NCI-H1092 (cell line): ENCODE data around the gene FRMD1.
A peak's percentile ranks its signal among the peaks of the same experiment; 100 is the strongest.
"Not testable (repeated sequence)": the region's sequence is repeated elsewhere in the genome, so short reads cannot be mapped to it uniquely, and the experiment has no call there.

Experiments used
- DNase-seq: peaks from one replicate; lab custom pipeline; 2025; lab: John Stamatoyannopoulos, UW

FRMD1 gene

DNA sequence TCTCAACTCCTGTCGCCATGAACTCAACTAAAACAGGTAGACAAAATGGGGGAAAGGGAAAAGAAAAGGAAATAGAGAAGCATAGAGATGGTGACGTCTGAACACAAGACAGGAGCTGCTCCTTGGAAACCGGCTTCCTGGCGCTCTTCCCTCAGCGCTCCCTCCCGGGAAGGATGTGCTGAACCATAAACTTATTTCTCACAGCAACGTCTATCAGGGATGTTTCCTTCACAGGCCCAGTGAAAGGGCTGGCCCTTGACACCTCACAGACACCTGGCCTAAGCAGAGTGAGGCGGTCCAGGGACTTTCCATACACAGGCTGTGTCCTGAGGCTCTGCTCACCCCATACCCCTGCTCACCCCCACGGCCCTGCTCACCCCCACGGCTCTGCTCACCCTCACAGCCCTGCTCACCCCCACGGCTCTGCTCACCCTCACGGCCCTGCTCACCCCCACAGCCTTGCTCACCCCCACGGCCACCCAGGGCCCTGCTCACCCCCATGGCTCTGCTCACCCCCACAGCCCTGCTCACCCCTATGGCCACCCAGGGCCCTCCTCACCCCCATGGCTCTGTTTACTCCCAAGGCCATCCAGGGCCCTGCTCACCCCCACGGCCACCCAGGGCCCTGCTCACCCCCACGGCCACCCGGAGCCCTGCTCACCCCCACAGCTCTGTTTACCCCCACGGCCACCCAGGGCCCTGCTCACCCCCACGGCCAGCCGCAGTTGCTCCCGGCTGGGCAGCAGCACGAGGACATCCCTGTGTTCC, 653 bp downstream of the FRMD1 start:
- DNase-seq, result no peak

DNA sequence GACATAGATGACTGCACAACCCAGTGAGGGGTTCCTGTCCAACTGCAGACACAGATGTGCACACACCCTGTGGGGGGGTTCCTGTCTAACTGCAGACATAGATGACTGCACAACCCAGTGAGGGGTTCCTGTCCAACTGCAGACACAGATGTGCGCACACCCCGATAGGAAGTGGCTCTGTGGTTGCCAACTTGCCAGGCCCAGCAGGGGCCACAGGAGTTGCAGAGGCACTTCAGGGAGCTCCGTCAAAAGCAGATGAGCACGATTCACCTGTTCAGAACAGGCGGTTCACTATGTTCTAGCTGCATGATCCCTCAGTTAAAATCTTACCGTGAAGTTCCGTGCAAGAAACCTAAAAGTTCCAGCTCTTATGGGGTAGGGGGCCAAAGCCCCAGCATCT, 1.6 kb downstream of the FRMD1 start:
- DNase-seq, result not testable (repeated sequence)

- DNase-seq, result no peak
Measured at GRCh38 chr6:168075787-168076202, 3.2 kb downstream of the FRMD1 start.

DNA sequence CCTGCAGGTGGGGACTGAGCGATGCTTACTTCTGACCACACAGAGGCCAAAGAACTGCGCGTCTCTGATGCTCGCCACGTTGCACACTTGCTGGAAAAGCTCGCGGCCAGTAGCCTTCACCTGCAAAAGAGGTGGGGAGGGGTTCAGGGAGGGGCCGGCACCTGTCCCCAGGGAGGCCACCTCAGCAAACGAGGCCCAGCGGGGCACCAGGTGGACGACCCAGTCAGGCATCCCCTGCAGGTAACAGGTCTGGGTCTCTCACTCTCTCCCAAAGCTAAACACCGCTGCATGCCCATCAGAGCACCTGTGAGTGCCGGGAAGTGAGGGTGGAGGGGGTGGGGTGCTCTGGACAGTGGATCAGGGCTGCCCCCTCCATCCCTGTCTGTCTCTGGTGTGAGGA, 3.8 kb downstream of the FRMD1 start:
- no peak for DNase-seq

DNA sequence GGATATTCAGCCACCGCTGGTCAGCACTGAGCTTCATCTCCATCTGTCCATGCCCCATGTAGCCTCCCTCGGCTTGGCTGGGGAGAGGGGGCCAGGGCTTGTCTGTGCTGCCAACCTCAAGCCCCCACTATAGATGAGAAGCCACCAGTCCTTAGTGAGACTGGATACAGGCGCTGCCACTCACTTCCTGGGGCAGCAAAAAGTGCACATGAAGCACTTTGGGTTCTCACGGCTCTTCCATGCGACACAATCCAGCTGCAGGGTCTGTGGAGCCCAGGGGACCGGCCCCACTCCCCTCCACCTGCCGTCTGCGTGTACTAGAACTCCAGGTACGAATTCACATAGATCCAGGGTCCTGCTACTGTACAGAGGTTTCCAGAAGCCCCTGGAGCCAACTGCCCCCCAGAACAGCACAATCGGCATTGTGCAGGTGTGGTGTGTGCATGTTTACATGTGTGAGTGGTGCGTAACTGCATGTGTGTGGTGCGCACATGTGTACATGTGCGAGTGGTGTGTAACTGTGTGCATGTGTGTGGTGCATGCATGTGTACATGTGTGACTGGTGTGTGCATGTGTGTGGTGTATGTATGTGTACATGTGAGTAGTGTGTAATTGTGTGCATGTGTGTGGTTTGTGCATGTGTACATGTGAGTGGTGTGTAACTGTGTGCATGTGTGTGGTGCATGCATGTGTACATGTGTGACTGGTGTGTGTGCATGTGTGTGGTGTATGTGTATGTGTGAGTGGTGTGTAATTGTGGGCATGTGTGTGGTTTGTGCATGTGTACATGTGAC, 4.9 kb downstream of the FRMD1 start:
- DNase-seq, result no peak

DNA sequence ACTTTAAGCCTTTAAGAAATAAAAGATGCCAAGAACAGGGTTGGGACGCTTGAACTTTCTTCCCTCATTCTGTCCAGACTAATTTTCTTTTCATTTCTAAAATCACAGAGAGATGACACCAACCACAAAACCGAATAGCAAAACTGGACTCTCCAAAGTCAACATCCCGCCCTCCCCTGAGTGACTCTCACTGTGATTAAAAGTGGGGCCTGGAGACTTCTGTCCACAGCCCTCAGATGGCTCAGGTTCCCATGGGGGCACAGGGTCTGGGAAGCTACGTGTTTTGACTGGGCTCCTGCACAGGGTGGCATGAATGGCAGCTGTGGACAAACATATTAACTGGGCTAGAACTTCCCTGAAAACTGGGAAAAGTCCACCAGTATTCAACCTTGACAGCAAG, 6.3 kb downstream of the FRMD1 start:
- no peak for DNase-seq

GRCh38 chr6:168072261-168072660, 6.8 kb downstream of the FRMD1 start:
- DNase-seq, result no peak

GRCh38 chr6:168071620-168072019, 7.4 kb downstream of the FRMD1 start:
- DNase-seq, result no peak

GRCh38 chr6:168070804-168071203, 8.2 kb downstream of the FRMD1 start:
- DNase-seq, result no peak

- no peak for DNase-seq
Measured at GRCh38 chr6:168067081-168067759, 11.8 kb downstream of the FRMD1 start.

GRCh38 chr6:168064226-168064807, 14.7 kb downstream of the FRMD1 start:
- no peak for DNase-seq

DNA sequence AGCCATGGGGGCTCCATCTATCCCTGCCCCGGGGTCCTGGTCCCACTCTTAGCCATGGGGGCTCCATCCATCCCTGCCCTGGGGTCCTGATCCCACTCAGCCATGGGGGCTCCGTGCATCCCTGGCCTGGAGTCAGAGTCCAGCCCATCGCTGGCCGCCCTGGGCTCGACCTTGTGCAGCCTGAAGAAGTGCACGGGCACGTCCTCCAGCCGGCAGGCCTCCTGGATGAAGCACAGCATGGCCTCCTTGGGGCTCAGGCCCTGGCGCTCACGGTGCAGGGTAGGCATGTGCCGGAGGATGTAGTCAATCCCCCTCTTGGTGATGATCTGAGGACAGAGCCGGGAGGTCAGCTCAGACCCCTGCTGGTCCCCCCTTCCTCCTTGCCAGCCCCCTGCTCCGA, 15.6 kb downstream of the FRMD1 start:
- no peak for DNase-seq

DNA sequence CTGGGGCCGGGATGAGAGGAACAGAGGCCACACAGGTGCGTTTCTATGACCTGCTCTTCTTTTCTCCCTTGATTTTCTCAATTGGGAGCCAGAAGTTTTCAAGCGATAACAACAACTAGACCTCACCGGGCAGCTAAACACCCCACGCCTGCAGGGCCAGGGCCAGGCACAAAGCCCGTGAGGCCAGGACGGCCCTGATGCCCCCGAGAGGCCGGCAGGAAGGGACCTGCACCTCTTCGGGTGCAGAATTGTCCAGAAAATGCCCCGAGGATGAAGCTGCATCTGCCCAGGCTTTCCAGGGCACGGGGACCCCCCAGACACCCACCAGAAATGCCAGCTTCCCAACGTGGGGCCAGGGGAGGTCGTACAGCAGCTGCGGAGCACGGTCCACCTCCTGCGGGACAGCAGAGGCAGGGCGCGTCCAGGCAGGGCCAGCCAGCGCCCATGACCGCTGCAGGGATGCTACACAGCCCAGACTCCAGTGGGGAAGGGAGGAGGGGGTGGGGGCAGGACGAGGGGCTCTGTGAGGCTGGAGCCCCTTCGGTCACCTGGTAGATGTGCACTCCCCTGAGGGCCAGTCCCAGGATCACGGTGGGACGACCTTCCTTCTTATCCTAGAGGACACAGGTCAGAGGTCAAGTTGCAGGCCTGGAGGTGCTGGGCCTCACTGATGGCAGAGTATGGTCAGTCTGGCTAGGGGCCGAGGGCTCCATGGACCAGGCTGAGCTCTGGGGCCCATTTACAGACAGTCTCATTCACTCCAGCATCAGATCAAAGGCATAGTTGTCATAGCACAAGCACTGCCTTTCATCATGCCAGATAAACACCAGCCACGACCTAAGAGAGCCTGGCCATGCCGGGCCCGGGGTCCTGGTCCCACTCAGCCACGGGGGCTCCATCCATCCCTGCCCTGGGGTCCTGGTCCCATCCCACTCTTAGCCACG, 16.4 kb downstream of the FRMD1 start:
- no peak for DNase-seq

GRCh38 chr6:168061269-168062210, 17.5 kb downstream of the FRMD1 start:
- peak; percentile 56 for DNase-seq

DNA sequence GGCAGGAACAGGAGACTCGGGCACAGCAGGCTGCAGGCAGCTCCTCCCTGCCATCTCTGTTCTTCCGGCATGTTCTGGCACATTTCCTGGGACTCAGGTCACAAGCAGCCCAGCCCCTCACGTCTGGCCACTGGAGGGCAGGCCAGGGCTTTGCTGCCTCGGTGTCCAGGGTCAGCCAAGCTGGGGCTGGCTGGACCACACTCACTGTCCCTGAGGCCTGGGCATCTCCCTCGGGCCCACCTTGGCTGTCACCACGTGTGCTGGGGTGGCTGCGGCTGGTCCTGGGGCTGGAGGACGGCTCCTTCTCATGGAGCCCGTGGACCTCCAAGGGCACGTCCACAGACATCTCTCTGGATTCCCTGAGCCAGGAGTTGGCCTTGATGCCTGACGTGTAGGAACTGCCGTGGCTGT, 18.5 kb downstream of the FRMD1 start:
- peak; percentile 86 for DNase-seq

- DNase-seq, result no peak
Measured at GRCh38 chr6:168058691-168059551, 20.1 kb downstream of the FRMD1 start.

- no peak for DNase-seq
Measured at GRCh38 chr6:168057836-168058235, 21.2 kb downstream of the FRMD1 start.

GRCh38 chr6:168056892-168057527, 22.0 kb downstream of the FRMD1 start:
- DNase-seq, result no peak
